Esophagus squamous epithelium (tissue), 4 donors: ENCODE data around the gene FAAP100.

Experiments used
- POLR2A ChIP-seq, 4 donors: fragments of 450-650 bp; IDR thresholded peaks; one replicate each; pipeline ENCODE4 v1.6.1; 2017; ENCODE audit warnings: antibody characterized with exemption in 4 of 4, mild to moderate bottlenecking in 4 of 4, moderate library complexity in 3 of 4
- TF ChIP-seq, protein P1 (sequence below), 6 experiments: fragments of 450-650 bp in 4 of 6; fragments of 200-600 bp in 2 of 6; sonication (generic) in 2 of 6; IDR thresholded peaks; one replicate each; pipeline ENCODE4 v1.5.1; 2016 to 2019; ENCODE audit warnings: antibody characterized with exemption in 6 of 6, mild to moderate bottlenecking in 4 of 6, moderate library complexity in 4 of 6

DNA sequence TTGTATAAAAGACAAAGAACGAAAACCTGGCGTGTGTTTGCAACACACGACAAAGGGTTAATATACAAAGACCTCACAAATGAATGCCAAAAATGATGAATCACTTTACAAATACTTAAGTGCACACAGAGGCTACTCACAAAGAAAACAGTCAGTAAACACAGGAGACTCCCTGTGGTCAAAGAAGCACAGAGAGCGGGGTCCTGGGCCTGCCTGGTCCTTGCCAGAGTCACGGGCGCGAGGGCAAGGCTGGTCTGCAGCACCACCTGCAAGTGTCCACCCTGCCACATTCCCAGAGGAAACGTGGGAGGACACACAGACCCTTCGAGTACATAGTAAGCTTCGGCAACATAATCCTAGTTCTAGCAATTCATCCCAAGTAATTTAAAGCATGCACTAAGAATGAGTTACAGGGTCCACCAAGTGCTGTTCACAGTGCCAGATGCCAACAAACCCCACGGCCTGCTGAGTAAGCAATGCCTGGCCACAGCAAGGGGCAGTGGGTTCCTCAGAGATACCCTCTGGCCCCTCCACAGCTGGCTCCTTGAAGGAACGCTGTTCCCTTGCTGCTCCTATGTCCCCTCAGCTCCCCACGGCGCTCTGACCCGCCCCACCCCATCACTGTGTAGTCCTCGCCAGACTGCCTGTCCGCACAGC is 24.6 kb upstream of the FAAP100 start:
- TF ChIP-seq POLR2A (IDR thresholded peaks at IDR 0.05) = no peak
- TF ChIP-seq, protein P1, sequence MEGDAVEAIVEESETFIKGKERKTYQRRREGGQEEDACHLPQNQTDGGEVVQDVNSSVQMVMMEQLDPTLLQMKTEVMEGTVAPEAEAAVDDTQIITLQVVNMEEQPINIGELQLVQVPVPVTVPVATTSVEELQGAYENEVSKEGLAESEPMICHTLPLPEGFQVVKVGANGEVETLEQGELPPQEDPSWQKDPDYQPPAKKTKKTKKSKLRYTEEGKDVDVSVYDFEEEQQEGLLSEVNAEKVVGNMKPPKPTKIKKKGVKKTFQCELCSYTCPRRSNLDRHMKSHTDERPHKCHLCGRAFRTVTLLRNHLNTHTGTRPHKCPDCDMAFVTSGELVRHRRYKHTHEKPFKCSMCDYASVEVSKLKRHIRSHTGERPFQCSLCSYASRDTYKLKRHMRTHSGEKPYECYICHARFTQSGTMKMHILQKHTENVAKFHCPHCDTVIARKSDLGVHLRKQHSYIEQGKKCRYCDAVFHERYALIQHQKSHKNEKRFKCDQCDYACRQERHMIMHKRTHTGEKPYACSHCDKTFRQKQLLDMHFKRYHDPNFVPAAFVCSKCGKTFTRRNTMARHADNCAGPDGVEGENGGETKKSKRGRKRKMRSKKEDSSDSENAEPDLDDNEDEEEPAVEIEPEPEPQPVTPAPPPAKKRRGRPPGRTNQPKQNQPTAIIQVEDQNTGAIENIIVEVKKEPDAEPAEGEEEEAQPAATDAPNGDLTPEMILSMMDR (IDR thresholded peaks at IDR 0.05) = no peak
